Activated T-cell treated with anti-CD3 and anti-CD28 coated beads, Interleukin-2, amount 50 U/mL, for 72 hours (primary cell): ENCODE data around the gene PKP4. TPM values are rescaled to one million over a fixed set of nuclear protein-coding genes. Genes with fewer than 3 reads are reported as not detected.
"Not testable (repeated sequence)": the region's sequence is repeated elsewhere in the genome, so short reads cannot be mapped to it uniquely, and the experiment has no call there.

Experiments
- ATAC-seq, 2 donors: fragments of 150-1000 bp; cut with Tn5 transposase; replicated peaks in 1 of 2; 2 replicates each; pipeline ENCODE4 v1.10.0; 2021; ENCODE audit warnings: moderate library complexity in 2 of 2, mild to moderate bottlenecking in 1 of 2
- DNase-seq, 2 donors: peaks; one replicate each; pipeline ENCODE4 v3.0.0; 2021 to 2022; ENCODE audit warnings: mixed read lengths in 1 of 2
- H3K27ac Mint-ChIP-seq: one replicate; pipeline ENCODE4 v1.8.0; 2022; ENCODE audit warnings: mild to moderate bottlenecking, moderate library complexity, mixed read lengths
- H3K27me3 Mint-ChIP-seq: one replicate; pipeline ENCODE4 v1.8.0; 2022; ENCODE audit warnings: low read depth, mixed read lengths
- H3K36me3 Mint-ChIP-seq, 2 donors: one replicate each; pipeline ENCODE4 v1.8.0; 2022; ENCODE audit warnings: mixed read lengths in 2 of 2, mild to moderate bottlenecking in 1 of 2; ENCODE audit not compliant: insufficient read depth in 2 of 2
- H3K4me1 Mint-ChIP-seq: one replicate; pipeline ENCODE4 v1.8.0; 2022; ENCODE audit warnings: low read depth, mixed read lengths
- H3K4me3 Mint-ChIP-seq, 2 donors: one replicate each; pipeline ENCODE4 v1.8.0; 2022; ENCODE audit warnings: mild to moderate bottlenecking in 2 of 2, mixed read lengths in 2 of 2, moderate library complexity in 2 of 2
- H3K9me3 Mint-ChIP-seq, 2 donors: one replicate each; pipeline ENCODE4 v1.8.0; 2022; ENCODE audit warnings: mixed read lengths in 2 of 2
- total RNA-seq, 2 donors: library from RNA; stranded (reverse); gene quantifications; one replicate each; pipeline ENCODE4 v1.2.3, GENCODE V29; 2022

Gene PKP4
- total RNA-seq, 2 donors from 2014 or later: 36.0 to 41.3 TPM

DNA sequence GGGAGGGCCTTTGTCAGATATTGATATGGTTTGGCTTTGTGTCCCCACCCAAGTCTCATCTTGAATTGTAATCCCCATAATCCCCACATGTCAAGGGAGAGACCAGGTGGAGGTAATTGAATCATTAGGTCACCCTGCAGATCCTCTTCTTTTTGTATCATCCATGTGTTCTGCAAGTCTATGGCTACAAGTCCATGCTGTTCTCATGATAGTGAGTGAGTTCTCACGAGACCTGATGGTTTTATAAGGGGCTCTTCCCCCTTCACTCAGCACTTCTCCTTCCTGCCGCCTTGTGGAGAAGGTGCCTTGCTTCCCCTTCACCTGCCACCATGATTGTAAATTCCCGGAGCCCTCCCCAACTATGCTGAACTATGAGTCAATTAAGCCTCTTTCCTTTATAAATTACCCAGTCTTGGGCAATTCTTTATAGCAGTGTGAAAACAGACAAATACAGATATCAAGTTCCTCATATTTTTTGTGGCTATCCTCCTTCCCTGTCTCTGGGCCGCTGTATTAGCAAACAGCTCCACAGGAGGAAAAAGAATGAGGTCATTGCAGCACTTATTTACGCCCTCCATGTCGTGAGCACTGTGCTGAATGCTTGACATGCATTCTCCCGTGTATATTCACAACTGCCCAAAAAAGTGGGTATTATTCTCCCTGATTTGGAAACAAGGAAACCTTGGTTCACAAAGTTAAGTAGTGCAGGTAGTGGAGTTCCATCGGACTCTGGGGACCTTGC is 248.1 kb downstream of the PKP4 start:
- not testable (repeated sequence) for H3K36me3 Mint-ChIP-seq, H3K4me1 Mint-ChIP-seq, ATAC-seq, H3K27me3 Mint-ChIP-seq, H3K9me3 Mint-ChIP-seq, H3K4me3 Mint-ChIP-seq, DNase-seq, H3K27ac Mint-ChIP-seq

DNA sequence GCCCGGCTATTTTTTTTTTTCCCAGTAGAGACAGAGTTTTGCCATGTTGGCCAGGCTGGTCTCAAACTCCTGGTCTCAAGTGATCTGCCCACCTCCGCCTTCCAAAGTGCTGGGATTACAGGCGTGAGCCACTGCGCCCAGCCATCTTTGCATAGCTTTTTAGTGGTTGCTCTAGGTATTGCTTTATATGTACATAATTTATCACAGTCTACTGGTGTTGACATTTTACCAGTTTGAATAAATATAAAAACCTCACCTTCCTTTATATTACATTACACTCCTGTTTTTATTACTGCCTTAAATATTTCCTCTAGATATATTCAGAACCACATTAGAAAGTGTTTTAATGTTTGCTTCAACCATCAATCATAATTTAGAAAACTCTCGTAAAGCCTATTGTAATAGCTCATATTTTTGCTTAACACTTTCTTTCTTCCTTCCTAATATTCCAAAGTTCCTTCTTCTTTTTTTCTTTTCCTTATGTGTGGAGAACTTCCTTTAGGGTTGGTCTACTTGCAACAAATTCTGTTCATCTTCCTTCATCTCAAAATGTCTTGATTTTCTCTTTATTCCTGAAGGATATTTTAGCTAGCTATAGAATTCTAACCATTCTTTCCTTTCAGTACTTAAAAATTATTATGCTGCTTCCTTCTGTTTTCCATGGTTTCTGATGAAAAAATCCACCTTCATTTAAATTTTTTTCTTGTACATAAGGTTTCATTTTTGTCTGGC is 256.2 kb downstream of the PKP4 start:
- no peak for DNase-seq
- no peak for ATAC-seq
- Mint-ChIP-seq H3K36me3 (peaks cover 5 to 7% of the 10 kb centered on the region in 2 donors), H3K4me3 (no peak overlapping the region), H3K9me3 (peaks cover 2 to 9% of the 10 kb centered on the region in 2 donors), H3K27me3 (peaks cover 5% of the 10 kb centered on the region), H3K27ac (no peak overlapping the region), H3K4me1 (no peaks in the 10 kb centered on the region)

DNA sequence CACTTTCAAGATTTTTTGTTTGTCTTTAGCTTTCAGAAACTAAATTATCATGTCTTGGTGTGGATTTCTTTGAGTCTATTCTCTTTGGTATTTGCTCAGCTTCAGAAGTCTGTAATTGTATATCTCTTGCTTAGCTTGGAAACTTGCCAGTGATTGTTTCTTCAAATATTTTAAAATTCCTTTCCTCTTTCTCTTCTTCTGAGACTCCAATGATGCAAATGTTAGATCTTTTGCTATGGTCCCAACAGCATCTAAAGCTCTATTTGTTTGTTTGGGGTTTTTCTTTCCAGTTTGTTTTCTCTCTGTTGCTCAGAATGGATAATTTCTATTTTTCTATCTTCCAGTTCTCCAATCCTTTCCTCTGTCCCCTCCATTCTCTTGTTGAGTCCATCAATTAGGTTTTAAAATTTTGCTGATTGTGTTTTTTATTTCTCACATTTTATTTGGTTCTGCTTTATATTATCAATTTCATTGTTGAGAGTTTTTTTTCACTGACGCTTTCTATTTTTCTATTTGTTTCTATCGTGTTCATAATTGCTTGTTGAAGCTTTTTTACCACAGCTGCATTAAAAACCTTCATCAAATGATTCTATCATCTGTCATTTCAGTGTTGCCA is 256.9 kb downstream of the PKP4 start:
- peaks cover 5% of the 10 kb centered on the region for H3K27me3 Mint-ChIP-seq
- DNase-seq: no peak
- peaks cover 2 to 9% of the 10 kb centered on the region in 2 donors for H3K9me3 Mint-ChIP-seq
- H3K4me1 Mint-ChIP-seq: no peaks in the 10 kb centered on the region
- ATAC-seq: no peak
- H3K27ac Mint-ChIP-seq: no peak overlapping the region
- H3K4me3 Mint-ChIP-seq: no peak overlapping the region
- H3K36me3 Mint-ChIP-seq: peaks cover 5 to 7% of the 10 kb centered on the region in 2 donors

- Mint-ChIP-seq H3K27ac (no peak overlapping the region), H3K27me3 (peaks cover 5% of the 10 kb centered on the region), H3K9me3 (peaks cover 2 to 9% of the 10 kb centered on the region in 2 donors), H3K4me1 (no peaks in the 10 kb centered on the region), H3K4me3 (no peak overlapping the region), H3K36me3 (peaks cover 5 to 7% of the 10 kb centered on the region in 2 donors)
- ATAC-seq (no peak), DNase-seq (no peak)
Observed at GRCh38 chr2:158714420-158714819, 257.7 kb downstream of the PKP4 start.

DNA sequence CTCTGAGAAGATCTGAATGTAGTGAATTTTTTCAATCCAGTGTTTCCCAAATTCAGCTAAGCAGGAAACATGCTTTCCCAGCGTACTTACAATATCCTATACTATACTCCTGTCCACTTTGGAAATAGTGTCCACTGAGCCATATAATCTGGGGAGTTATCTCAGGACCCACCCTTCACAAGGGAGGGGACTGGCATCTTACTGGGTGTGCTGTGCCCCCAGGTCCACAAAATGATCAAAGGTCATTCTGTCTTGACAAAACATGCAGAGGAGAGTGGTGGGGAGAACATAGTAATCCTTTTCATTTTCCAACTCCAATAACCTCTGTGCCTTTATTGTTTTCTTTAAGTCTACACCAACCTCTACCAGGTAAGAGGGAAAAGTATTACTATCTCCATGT is 258.6 kb downstream of the PKP4 start:
- Mint-ChIP-seq H3K4me3 (no peak overlapping the region), H3K36me3 (peaks cover 5 to 7% of the 10 kb centered on the region in 2 donors), H3K9me3 (peaks cover 2 to 9% of the 10 kb centered on the region in 2 donors), H3K27me3 (peaks cover 3% of the 10 kb centered on the region), H3K27ac (no peak overlapping the region), H3K4me1 (no peaks in the 10 kb centered on the region)
- ATAC-seq (no peak), DNase-seq (no peak)

GRCh38 chr2:158716121-158716791 is 259.5 kb downstream of the PKP4 start:
- Mint-ChIP-seq H3K27ac (no peak overlapping the region), H3K9me3 (peaks cover 2 to 9% of the 10 kb centered on the region in 2 donors), H3K4me1 (no peaks in the 10 kb centered on the region), H3K4me3 (no peak overlapping the region), H3K36me3 (peaks cover 5 to 7% of the 10 kb centered on the region in 2 donors), H3K27me3 (peaks cover 8% of the 10 kb centered on the region)
- no peak for DNase-seq
- no peak for ATAC-seq

GRCh38 chr2:158716921-158717320 is 260.2 kb downstream of the PKP4 start:
- Mint-ChIP-seq H3K36me3 (peaks cover 5 to 7% of the 10 kb centered on the region in 2 donors), H3K4me1 (no peaks in the 10 kb centered on the region), H3K9me3 (peaks cover 2 to 9% of the 10 kb centered on the region in 2 donors), H3K27me3 (peaks cover 8% of the 10 kb centered on the region), H3K27ac (no peak overlapping the region), H3K4me3 (no peak overlapping the region)
- no peak for DNase-seq
- no peak for ATAC-seq

DNA sequence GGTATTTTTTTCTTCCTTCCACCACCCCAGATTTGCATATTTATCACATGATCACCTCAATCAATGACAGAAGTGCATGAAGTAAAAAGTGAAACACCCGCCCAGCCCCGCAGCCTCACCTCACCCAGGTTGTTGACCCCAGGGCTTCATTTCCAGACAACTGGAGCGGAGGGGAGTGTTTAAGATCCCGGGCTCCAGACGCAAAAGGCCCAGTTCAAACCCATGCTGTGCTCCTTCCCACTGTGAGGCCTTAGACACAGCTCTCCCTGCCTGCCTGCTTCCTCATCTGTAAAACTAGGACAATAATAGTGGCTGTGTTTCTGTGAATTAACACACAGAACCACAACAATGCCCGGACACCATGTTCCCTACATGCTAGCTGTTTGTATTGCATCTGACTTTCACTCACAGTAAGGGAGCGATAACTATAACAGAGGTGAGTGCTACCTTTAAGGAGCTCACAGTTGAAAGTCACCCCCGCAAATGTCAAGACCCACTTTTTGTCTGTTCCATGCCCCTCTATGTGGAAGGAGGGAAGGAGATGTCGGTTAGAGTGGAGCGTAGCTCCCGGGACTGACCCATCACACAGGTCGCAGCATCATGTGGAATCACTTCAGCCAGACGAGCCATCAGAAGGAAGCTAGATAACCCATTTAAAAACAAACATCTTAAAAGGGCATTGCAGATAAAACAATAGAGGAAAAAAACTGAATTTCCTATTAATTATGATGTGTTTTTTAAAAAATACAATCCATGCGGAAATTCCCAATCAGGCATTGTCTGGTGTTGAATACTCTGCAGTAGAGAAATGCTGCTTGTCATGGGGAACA is 260.8 kb downstream of the PKP4 start:
- ATAC-seq: no peak
- Mint-ChIP-seq H3K4me3 (no peak overlapping the region), H3K36me3 (peaks cover 5 to 7% of the 10 kb centered on the region in 2 donors), H3K27me3 (peaks cover 8% of the 10 kb centered on the region), H3K4me1 (no peaks in the 10 kb centered on the region), H3K9me3 (peaks cover 2 to 9% of the 10 kb centered on the region in 2 donors), H3K27ac (no peak overlapping the region)
- no peak for DNase-seq

- H3K4me3 Mint-ChIP-seq: no peak overlapping the region
- ATAC-seq: no peak
- no peak for DNase-seq
- H3K36me3 Mint-ChIP-seq: peaks cover 5 to 7% of the 10 kb centered on the region in 2 donors
- no peaks in the 10 kb centered on the region for H3K4me1 Mint-ChIP-seq
- peaks cover 2 to 6% of the 10 kb centered on the region in 2 donors for H3K9me3 Mint-ChIP-seq
- no peak overlapping the region for H3K27ac Mint-ChIP-seq
- peaks cover 8% of the 10 kb centered on the region for H3K27me3 Mint-ChIP-seq
Observed at GRCh38 chr2:158718196-158718585, 261.4 kb downstream of the PKP4 start.

DNA sequence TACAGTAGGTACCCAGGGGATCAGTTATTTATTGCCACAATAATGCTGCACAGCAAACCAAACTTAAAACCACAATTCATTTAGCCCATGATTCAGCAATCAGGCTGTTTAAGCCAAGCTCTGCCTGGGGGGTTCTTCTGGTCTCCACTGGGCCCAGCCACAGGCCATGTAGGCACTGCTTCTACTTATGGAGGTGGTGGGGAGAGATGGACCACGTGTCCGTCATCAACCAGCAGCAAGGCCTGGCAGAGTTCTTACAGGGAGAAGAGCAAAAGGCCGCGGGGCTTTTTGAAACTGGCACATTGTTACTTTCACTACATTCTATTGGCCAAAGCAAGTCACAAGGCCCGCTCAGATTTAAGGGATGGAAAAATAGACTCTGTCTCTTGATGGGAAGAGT is 262.1 kb downstream of the PKP4 start:
- H3K27me3 Mint-ChIP-seq: peaks cover 8% of the 10 kb centered on the region
- no peak overlapping the region for H3K4me3 Mint-ChIP-seq
- ATAC-seq: no peak
- DNase-seq: no peak
- H3K4me1 Mint-ChIP-seq: no peaks in the 10 kb centered on the region
- H3K9me3 Mint-ChIP-seq: peaks cover 0 to 3% of the 10 kb centered on the region in 2 donors
- peaks cover 2 to 4% of the 10 kb centered on the region in 2 donors for H3K36me3 Mint-ChIP-seq
- H3K27ac Mint-ChIP-seq: no peak overlapping the region

- Mint-ChIP-seq H3K4me1 (no peaks in the 10 kb centered on the region), H3K4me3 (no peak overlapping the region), H3K27me3 (peaks cover 14% of the 10 kb centered on the region), H3K36me3 (no peaks in the 10 kb centered on the region), H3K9me3 (no peaks in the 10 kb centered on the region), H3K27ac (no peak overlapping the region)
- ATAC-seq (no peak), DNase-seq (no peak)
Observed at GRCh38 chr2:158719403-158719802, 262.7 kb downstream of the PKP4 start.
